Fibroblast of the aortic adventitia (primary cell): Measurements from ENCODE around the gene SAMD13. TPM values are rescaled to one million over a fixed set of nuclear protein-coding genes. Genes with fewer than 3 reads are reported as not detected.

ENCODE experiments used
- DNase-seq: peaks from one replicate; pipeline ENCODE4 v3.0.0-alpha.2; 2010; ENCODE audit warnings: low read depth
- H3K4me3 ChIP-seq: 2 replicates; pipeline ENCODE4 v1.5.1; 2011; ENCODE audit warnings: low read depth, mild to moderate bottlenecking, control low read depth, low read length, moderate library complexity
- total RNA-seq: library from RNA; depleted of rRNA; stranded (reverse); fragments of >200 nt; gene quantifications from 2 replicates; pipeline ENCODE4 v1.2.3, GENCODE V29; 2012; ENCODE audit warnings: low replicate concordance
- TF ChIP-seq, protein P1 (sequence below): IDR thresholded peaks from 2 replicates; pipeline ENCODE4 v1.5.1; 2011; ENCODE audit warnings: mild to moderate bottlenecking, low read length, control low read depth, inconsistent platforms; ENCODE audit not compliant: insufficient read depth

Gene SAMD13
- total RNA-seq, 1 donor, result 1.4 TPM

DNA sequence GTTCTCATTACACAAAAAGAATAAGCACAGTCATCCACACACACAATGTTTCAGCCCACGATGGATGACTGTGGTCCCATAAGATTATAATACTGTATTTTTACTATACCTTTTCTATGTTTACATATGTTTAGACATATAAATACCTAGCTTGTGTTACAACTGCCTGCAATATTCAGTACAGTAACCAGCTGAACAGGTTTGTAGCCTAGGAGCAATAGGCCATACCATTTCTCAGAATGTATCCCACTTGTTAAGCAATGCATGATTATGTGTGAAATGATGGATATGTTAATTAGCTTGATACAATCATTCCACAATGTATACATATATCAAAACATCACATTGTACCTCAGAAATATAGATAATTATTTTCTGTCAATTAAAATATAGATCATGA is 33.2 kb upstream of the SAMD13 start:
- TF ChIP-seq, protein P1, sequence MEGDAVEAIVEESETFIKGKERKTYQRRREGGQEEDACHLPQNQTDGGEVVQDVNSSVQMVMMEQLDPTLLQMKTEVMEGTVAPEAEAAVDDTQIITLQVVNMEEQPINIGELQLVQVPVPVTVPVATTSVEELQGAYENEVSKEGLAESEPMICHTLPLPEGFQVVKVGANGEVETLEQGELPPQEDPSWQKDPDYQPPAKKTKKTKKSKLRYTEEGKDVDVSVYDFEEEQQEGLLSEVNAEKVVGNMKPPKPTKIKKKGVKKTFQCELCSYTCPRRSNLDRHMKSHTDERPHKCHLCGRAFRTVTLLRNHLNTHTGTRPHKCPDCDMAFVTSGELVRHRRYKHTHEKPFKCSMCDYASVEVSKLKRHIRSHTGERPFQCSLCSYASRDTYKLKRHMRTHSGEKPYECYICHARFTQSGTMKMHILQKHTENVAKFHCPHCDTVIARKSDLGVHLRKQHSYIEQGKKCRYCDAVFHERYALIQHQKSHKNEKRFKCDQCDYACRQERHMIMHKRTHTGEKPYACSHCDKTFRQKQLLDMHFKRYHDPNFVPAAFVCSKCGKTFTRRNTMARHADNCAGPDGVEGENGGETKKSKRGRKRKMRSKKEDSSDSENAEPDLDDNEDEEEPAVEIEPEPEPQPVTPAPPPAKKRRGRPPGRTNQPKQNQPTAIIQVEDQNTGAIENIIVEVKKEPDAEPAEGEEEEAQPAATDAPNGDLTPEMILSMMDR, result no peak
- H3K4me3 ChIP-seq, result no peak overlapping the region
- DNase-seq, result no peak

DNA sequence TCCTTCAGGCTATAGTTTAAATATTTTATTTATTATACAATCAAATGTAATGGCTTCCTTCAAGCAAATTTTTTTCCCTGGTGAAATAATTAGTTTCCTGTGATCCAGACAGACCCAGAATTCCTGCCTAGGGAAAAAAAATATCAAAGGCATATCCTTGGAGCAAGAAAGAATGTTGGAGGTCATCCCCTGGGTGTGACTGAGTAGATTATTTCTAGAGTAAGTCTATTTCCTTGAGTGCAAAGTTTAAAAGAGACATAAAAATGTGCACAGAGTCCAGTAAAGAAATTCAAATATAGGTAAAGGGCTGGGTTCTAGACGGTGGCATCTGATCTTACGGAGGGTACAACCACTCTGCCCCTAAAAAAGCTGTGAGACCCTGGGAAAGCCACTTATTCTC is 32.2 kb upstream of the SAMD13 start:
- H3K4me3 ChIP-seq, result no peak overlapping the region
- TF ChIP-seq, protein P1, result no peak
- DNase-seq, result no peak

DNA sequence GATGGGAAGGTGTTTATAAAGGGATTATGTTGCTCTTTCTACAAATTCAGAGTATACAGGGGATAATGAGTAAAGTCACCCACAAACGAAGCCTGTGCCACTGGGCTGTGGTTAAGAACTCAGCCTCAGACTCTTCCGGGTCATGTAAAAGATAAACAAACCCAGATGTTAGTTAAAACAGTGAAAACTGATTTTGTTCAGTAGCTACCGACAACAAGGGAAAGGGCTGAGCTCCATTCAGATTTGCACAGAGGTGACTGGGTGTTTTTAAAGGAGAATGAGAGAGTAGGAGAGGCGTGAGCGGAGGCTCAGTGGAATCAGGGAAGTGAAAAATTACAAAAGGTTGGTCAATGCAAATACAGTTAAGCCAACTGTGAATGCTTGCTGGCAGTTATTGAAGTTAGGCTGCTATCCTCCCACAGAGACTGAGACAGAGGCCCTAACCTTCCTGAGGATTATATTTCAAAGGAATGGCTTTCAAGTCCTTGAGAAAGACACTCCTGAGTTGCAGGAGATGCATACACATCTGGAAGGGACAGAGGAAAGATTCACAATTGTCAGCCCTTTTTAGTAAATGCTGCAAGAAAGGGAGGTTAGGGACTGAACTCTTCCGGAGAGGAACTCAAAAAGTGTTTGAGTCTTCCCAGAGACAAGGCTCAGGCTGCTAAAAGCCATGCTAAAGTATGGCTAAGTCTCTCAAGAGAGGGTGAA is 29.9 kb upstream of the SAMD13 start:
- no peak for DNase-seq
- TF ChIP-seq, protein P1, result no peak

DNA sequence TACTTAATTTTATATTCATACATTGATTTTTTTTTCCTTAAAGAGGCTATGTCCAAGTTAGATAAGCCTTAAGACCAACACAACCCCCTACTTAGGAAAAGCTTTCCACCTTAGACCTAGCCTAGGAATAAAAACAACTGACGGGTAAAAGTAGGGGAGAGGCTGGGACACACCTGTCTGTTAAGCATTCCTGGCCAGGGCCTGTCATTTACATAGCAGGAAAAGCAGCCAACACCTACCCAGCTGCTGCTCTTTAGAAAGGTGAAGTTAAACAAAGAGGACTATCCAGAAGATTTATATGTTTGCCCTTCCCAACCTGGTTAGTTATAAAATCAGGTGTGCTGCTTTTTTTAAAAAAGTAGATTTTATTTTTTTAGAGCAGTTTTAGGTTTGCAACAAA is 29.1 kb upstream of the SAMD13 start:
- TF ChIP-seq, protein P1, result no peak
- H3K4me3 ChIP-seq, result no peak overlapping the region
- no peak for DNase-seq

More for the DNA sequence above, 29.9 kb upstream of the SAMD13 start:
- H3K4me3 ChIP-seq, result no peak overlapping the region

DNA sequence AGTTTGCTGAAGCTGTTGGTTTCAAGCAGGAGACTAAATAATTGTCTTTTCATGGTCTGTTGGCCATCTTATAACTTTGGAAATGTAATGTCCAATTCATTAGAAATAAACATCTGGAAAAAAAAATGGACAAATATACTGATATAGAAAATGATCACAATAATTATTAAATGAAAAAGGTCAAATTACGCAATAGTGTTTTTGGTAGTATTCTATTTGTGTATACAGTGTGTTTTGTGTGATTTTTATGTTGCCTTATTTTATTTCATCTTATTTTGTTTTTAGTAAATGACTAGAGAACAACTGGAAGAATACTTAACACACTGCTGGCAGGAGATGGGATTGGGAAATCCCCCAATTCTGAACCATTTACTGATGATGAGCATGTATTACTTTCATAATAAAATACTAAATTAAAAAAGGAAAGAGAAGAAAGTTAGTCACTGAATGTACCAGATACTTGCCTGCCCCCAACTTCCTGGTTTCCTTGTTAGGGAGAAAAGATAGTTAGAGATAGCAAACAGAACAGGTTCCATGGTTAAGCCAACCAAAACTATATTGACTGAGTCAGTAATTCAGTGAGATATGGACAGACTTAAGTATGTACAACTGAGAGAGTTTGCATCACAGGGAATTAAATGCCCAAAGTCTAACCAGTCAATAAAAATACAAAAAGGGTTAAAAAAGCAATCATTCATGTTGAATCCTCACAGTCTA is 24.0 kb upstream of the SAMD13 start:
- DNase-seq, result no peak
- TF ChIP-seq, protein P1, result no peak
- H3K4me3 ChIP-seq, result no peak overlapping the region

DNA sequence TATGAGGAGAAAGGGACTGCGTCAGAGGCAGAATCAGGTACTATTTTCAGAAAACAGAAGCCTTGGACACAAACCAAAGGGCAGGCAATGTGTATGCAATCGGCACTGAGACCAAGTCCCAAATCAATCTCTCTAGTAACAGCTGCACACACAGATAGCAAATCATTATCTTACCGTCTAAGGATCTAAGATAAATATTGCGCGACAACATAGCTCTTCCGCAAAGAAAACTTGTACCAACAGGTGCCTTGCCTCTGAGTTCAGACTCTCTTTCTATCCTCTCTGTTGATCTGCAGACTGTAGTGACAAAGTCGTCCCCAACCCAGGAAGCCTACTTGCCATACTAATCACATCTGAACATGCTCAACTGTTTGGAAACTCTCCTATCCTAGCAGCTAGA is 22.6 kb upstream of the SAMD13 start:
- TF ChIP-seq, protein P1, result no peak
- no peak for DNase-seq
- no peak overlapping the region for H3K4me3 ChIP-seq
